Stomach smooth muscle (tissue), 2 donors: ENCODE measurements around the gene HSPBP1.
A peak's percentile ranks its signal among the peaks of the same experiment; 100 is the strongest.

Source experiments
- H3K27ac ChIP-seq: one replicate; pipeline ENCODE4 v1.7.0; 2013; ENCODE audit warnings: mild to moderate bottlenecking, low read length, inconsistent platforms
- H3K27me3 ChIP-seq, 2 donors: one replicate each; pipeline ENCODE4 v1.7.0; 2013; ENCODE audit warnings: low read length in 2 of 2; ENCODE audit not compliant: insufficient read depth in 2 of 2, control insufficient read depth in 1 of 2
- H3K36me3 ChIP-seq, 2 donors: one replicate each; pipeline ENCODE4 v1.7.0; 2013; ENCODE audit warnings: low read length in 2 of 2; ENCODE audit not compliant: control insufficient read depth in 2 of 2, insufficient read depth in 2 of 2
- H3K4me1 ChIP-seq: one replicate; pipeline ENCODE4 v1.7.0; 2013; ENCODE audit warnings: low read length; ENCODE audit not compliant: control insufficient read depth, insufficient read depth
- H3K4me3 ChIP-seq, 2 donors: one replicate each; pipeline ENCODE4 v1.7.0; 2013; ENCODE audit warnings: low read length in 2 of 2
- H3K9ac ChIP-seq, 2 donors: one replicate each; pipeline ENCODE4 v1.7.0; 2013; ENCODE audit warnings: low read length in 2 of 2, mild to moderate bottlenecking in 1 of 2
- H3K9me3 ChIP-seq, 2 donors: one replicate each; pipeline ENCODE4 v1.7.0; 2013; ENCODE audit warnings: low read length in 2 of 2; ENCODE audit not compliant: control insufficient read depth in 2 of 2
- donor health status: healthy.
- donor health status: Pancreatic carcinoma.

The HSPBP1 gene

DNA sequence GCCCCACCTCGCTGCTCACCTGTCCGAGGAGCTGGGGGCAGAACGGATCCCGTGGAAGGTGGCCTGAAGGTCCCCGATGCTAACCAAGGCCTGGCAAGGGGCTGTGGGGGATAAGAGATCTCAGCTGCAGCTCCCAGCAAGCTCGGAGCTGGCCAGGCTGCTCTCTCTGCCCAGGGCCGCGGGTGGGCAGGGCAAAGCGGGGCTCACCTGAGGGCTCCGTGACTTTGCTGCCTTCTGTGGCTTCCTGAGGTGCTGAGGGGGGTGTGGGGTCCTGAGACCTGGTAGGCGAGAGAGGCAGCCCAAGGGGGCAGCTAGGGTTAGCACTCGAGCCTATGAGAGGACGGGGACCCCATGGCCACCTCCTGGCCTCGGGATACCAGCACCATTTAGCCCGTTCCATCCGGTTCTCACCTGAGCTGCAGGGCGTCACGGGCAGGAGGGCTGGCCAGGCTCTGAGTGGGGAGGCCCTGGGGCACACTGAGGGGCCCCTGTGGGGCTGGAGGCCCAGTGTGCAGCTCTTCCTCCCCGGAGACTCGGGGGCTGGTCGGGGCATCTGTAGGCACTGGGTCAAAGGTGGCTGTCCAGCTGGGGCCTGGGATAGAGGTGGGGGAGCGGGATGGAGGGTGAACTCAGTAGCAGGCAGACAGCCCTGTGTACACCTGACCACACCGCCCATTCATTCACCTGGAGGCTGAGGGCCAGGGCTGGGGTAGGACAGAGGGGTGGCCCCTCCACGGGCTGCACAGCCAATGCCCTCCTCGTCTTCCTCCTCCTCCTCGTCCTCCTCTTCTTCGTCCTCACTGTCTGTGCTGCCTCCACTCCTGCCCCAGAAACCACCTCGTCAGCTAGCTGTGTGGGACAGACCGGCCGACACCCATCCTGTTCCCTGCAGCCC, 48.3 kb downstream of the HSPBP1 start:
- Histone ChIP-seq H3K27me3 (no peaks in the 10 kb centered on the region), H3K36me3 (peaks cover 40 to 43% of the 10 kb centered on the region in 2 donors), H3K4me3 (no peak overlapping the region), H3K27ac (no peak overlapping the region), H3K9me3 (no peaks in the 10 kb centered on the region), H3K9ac (no peak overlapping the region), H3K4me1 (peaks cover 20% of the 10 kb centered on the region)

DNA sequence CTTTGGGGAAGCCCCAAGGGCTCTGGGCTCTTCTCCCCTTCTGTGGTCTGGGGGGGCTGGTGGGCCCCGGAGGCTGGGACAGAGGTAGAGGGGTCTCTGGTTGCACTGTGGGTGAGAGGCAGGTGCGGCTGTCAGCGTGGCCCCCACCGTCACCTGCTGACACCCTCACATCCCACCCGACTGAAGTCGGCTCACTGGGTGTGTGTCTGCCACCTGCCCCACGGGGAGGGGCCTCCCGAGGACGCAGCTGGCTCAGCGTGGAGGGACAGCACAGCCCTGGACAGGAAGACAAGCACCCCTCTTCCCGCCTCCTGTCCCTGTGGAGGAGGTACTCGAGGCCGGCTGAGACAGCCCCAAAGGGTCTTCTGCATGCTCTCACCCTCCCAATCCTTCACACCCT, 49.1 kb downstream of the HSPBP1 start:
- peaks cover 33 to 40% of the 10 kb centered on the region in 2 donors for H3K36me3 ChIP-seq
- H3K27me3 ChIP-seq, result no peaks in the 10 kb centered on the region
- no peak overlapping the region for H3K9ac ChIP-seq
- H3K4me1 ChIP-seq, result peaks cover 20% of the 10 kb centered on the region
- H3K27ac ChIP-seq, result no peak overlapping the region
- H3K9me3 ChIP-seq, result no peaks in the 10 kb centered on the region
- no peak overlapping the region for H3K4me3 ChIP-seq

DNA sequence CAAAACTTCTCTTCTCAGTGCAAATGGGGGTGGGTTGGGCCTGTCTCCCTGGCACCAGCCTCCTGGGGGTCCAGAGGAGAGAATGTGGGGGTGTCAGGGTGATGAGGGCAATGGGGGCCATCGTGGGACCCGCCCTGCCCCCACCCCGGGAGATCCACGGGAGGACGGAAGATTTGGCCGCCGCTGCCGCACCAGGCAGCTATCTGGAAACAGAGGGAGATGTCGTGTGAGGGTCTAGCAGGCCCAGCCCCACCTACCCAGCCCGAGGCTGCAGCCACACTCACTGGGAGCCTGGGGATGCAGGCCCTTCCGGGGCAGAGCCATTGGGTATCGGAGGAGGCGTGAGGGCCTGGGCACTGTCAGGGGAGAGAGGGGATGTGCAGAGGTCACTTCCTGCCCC, 49.6 kb downstream of the HSPBP1 start:
- Histone ChIP-seq H3K9me3 (no peaks in the 10 kb centered on the region), H3K27ac (no peak overlapping the region), H3K4me3 (no peak overlapping the region), H3K4me1 (peaks cover 20% of the 10 kb centered on the region), H3K36me3 (peaks cover 33 to 40% of the 10 kb centered on the region in 2 donors), H3K9ac (no peak overlapping the region), H3K27me3 (no peaks in the 10 kb centered on the region)

DNA sequence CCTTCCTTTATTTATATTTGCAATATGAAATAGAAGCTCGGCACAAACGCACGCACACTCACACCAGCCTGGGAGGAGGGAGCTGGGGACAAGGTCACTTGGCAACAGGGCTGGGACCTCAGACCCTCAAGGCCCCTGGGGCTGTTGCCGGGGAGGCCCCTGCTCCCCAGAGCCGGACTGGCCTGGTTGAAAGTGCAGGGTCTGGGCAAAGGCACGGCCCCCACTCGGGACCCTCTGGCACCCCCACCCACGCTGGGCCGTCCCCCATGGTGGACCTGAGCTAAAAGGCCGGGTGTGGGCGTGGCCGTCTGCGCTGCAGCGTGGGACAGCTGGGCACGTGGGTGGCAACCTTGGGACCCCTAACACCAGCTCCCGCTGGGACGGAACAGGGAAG, 50.1 kb downstream of the HSPBP1 start:
- H3K36me3 ChIP-seq, result peaks cover 28 to 39% of the 10 kb centered on the region in 2 donors
- no peaks in the 10 kb centered on the region for H3K27me3 ChIP-seq
- H3K4me3 ChIP-seq, result no peak overlapping the region
- no peak overlapping the region for H3K27ac ChIP-seq
- no peaks in the 10 kb centered on the region for H3K9me3 ChIP-seq
- no peak overlapping the region for H3K9ac ChIP-seq
- H3K4me1 ChIP-seq, result peaks cover 20% of the 10 kb centered on the region

DNA sequence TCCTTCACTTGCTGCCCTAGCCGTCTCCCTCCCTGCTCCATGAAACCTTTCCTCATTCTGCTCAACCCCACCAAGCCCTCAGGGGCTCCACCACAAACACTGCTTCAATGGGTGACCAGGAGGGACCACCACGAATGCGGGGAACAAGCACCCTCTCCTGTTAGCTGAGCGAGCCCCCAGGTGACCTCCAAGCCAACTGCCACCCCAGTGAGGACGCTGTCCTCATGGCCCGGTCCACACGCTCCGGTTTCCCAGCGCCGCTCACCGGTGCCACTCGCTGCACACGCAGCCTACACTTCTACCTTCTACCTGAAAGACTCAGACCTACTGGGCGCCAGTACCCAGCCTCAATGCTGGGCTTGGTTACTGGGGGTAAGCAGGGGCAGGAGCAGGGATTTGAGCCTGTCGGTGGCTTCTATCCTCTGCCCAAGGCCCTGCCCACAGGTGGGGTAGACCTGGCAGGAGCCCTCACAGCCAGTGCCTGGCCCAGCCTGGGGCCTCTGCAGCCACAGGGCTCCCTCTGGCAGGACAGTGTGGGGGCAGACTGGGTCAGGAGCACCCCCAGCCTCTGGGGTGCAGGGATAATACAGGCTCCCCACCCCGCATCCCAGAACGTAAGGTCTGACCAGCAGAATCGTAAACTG, 50.6 kb downstream of the HSPBP1 start:
- Histone ChIP-seq H3K4me3 (no peak overlapping the region), H3K27me3 (no peaks in the 10 kb centered on the region), H3K9ac (no peak overlapping the region), H3K27ac (no peak overlapping the region), H3K4me1 (peaks cover 20% of the 10 kb centered on the region), H3K36me3 (peaks cover 22 to 33% of the 10 kb centered on the region in 2 donors), H3K9me3 (no peaks in the 10 kb centered on the region)

DNA sequence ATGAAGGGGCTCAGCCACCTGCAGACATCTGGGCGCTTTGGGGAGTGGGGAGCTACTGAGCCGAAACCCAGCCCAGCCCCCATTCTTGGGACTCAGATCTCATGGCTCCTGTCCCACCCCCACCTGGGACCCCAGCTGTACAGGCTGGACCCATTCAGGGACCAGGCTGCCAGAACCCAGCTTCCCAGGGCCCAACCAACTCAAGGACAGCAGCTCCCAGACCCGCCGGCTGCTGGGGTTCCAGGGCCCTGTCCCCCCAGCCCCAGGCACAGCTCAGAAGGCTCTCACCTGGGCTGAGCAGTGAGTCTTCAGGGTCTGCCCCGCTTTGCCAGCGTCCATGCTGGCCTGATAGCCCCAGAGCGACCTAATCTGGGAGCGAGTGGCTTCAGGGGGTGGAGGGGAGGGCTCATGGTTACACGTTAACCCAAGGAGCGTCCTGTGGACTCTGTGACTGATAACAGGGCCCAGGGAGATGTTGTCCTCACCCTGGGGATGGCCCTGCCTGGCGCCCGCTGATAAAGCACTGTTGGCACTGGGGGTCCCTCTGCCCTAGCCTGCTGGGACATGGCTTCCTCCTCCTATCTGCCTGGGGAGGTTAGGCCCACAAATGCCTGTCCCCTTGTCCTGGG, 51.4 kb downstream of the HSPBP1 start, which contains the start of gene TMEM86B:
Gene TMEM86B, minus strand, starts transcription at position 361 of the 629 bp plus-strand sequence. Its CDS starts 22 bp downstream, at position 339.
- H3K27ac ChIP-seq, result peak within 1 kb of the TSS; percentile 64

DNA sequence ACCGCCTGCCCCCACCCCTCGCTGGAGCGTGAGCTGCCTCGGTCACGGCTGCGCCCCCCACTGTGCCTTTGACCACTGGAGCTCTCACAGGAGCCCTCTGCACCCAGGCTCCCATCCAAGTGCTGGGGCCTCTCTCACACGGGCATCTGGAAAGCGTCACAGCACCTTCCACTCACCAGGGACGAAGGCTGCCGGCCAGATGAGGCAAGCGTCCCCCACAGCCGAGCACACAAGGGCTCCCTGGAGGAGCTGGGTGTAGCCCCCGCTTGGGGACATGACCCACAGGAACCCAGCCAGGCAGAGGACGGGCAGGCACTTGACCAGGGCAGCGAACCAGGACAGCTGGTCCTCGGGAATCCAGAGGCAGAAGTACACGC, 51.9 kb downstream of the HSPBP1 start:
- peaks cover 18 to 28% of the 10 kb centered on the region in 2 donors for H3K36me3 ChIP-seq
- H3K4me3 ChIP-seq, result peak overlapping the region in 1 of 2 donors; percentile 22
- no peaks in the 10 kb centered on the region for H3K27me3 ChIP-seq
- peak overlapping the region; percentile 64 for H3K27ac ChIP-seq
- no peak overlapping the region for H3K9ac ChIP-seq
- H3K9me3 ChIP-seq, result no peaks in the 10 kb centered on the region
- peaks cover 20% of the 10 kb centered on the region for H3K4me1 ChIP-seq

More for the DNA sequence above, 51.4 kb downstream of the HSPBP1 start, which contains the start of gene TMEM86B:
- Histone ChIP-seq H3K9ac (no peak within 1 kb of the TSS), H3K9me3 (no peaks in the 10 kb centered on the region), H3K27me3 (no peaks in the 10 kb centered on the region), H3K4me1 (peaks cover 20% of the 10 kb centered on the region), H3K4me3 (peak within 1 kb of the TSS in 1 of 2 donors; percentile 22), H3K36me3 (peaks cover 22 to 31% of the 10 kb centered on the region in 2 donors)

DNA sequence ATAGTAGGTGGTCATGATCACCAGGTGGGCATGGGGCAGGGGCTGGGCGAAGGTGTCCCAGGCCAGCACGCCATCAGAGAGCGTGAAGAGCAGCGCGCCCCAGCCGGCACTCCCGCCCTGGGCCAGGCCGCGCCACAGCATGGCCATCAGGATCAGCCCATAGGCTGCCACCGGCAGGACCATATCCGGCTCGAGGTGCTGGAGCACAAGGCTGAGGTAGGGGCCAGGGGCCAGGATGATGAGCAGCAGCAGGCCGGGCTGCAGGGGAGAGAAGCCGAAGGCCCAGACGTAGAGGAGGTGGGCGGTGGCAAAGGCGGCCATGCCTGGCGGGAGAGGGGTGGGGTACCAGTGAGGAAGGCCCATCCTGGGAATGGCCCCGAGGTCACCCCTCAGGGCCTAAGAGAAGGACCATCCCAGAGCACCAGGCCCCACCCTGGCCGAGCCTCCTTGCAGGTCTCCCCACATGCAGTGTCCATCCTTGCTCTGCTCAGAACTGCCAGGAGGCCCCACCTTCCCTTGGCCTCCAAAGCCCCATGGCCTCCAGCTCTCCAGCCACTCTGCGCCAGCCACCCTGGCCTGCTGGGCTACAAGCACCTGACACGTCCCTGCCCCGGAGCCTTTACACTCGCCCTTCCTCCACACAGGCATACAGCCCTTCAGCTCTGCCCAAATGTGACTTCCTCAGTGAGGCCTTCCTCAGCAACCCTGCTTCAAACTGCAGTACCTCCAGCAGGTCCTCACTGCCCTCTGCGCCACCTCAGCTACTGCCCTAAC, 52.5 kb downstream of the HSPBP1 start:
- Histone ChIP-seq H3K27ac (peak overlapping the region; percentile 64), H3K36me3 (peaks cover 14 to 22% of the 10 kb centered on the region in 2 donors), H3K4me1 (peaks cover 20% of the 10 kb centered on the region)

DNA sequence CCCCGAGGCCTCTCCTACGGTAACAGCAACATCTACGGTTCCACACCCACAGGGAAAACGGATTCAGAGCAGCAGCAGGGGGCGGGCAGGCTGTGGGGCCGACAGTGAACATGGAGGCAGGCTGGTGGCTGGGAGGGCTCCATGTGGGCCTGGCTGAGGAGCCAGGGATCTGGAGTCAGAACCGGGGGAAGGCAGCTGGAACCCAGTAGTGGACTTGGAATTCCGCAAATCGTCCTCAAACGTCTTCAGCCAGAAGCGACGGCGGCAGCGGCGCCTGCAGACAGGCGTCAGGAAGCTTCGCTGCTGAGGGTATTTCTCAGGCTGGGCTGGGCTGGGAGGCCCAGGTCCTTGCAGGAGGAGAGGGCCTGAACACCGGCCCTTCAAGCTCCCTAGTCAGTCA, 53.1 kb downstream of the HSPBP1 start:
- no peak overlapping the region for H3K4me3 ChIP-seq
- no peak overlapping the region for H3K9ac ChIP-seq
- peaks cover 9 to 21% of the 10 kb centered on the region in 2 donors for H3K36me3 ChIP-seq
- H3K9me3 ChIP-seq, result no peaks in the 10 kb centered on the region
- no peak overlapping the region for H3K27ac ChIP-seq
- peaks cover 20% of the 10 kb centered on the region for H3K4me1 ChIP-seq
- H3K27me3 ChIP-seq, result no peaks in the 10 kb centered on the region

More for the DNA sequence above, 52.5 kb downstream of the HSPBP1 start:
- Histone ChIP-seq H3K9me3 (no peaks in the 10 kb centered on the region), H3K9ac (no peak overlapping the region), H3K4me3 (peak overlapping the region in 1 of 2 donors; percentile 22), H3K27me3 (no peaks in the 10 kb centered on the region)

DNA sequence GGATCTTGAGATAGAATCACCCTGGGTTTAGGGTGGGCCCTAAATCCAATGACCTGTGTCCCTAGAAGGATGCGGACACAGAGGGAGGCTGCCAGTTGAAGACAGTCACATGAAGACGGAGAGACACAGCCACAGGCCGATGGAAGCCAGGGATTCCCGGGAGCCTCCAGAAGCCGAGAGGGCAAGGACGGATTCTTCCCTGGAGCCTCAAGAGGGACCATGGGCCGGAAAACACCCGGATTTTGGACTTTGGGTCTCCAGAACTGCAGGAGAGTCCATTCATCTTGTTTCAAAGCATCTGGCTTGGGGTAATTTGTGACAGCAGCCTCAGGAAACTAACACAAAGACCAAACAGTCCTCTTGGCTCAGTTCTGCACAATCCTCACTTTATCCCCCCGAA, 53.6 kb downstream of the HSPBP1 start:
- Histone ChIP-seq H3K4me1 (peaks cover 20% of the 10 kb centered on the region), H3K27me3 (no peaks in the 10 kb centered on the region), H3K9me3 (no peaks in the 10 kb centered on the region), H3K36me3 (peaks cover 7 to 16% of the 10 kb centered on the region in 2 donors), H3K27ac (no peak overlapping the region), H3K4me3 (no peak overlapping the region), H3K9ac (no peak overlapping the region)
